Natural killer cell (primary cell): ENCODE data around the gene ELMO1. TPM values are rescaled to one million over a fixed set of nuclear protein-coding genes. Genes with fewer than 3 reads are reported as not detected.
A peak's percentile ranks its signal among the peaks of the same experiment; 100 is the strongest.

ENCODE experiments used
- ATAC-seq, 3 donors: fragments of 150-1000 bp in 2 of 3; fragments of 200-7000 bp in 1 of 3; cut with Tn5 transposase; 1 replicate in 1 of 3; 2 replicates in 2 of 3; pipeline ENCODE4 v1.10.0; 2021; ENCODE audit warnings: mild to moderate bottlenecking in 2 of 3, moderate library complexity in 2 of 3
- DNase-seq, 2 donors: peaks; one replicate each; pipeline versions ENCODE4 v3.0.0 to v3.0.0-alpha.2; 2013 to 2021; ENCODE audit warnings: mixed read lengths in 1 of 2
- H3K27ac ChIP-seq: one replicate; pipeline ENCODE4 v1.5.1; 2013; ENCODE audit warnings: mild to moderate bottlenecking, low read length
- H3K27me3 ChIP-seq: one replicate; pipeline ENCODE4 v1.6.1; 2013; ENCODE audit warnings: low read length; ENCODE audit not compliant: control insufficient read depth, insufficient read depth
- H3K36me3 ChIP-seq: one replicate; pipeline ENCODE4 v1.6.1; 2013; ENCODE audit warnings: low read length; ENCODE audit not compliant: control insufficient read depth, insufficient read depth
- H3K4me1 ChIP-seq: one replicate; pipeline ENCODE4 v1.6.1; 2013; ENCODE audit warnings: low read length; ENCODE audit not compliant: control insufficient read depth, insufficient read depth
- H3K4me3 ChIP-seq: one replicate; pipeline ENCODE4 v1.5.1; 2013; ENCODE audit warnings: low read length
- H3K9me3 ChIP-seq: one replicate; pipeline ENCODE4 v1.6.1; 2013; ENCODE audit warnings: low read length; ENCODE audit not compliant: control insufficient read depth, insufficient read depth
- H3K27ac Mint-ChIP-seq, 2 donors: one replicate each; pipeline ENCODE4 v1.8.0; 2022; ENCODE audit warnings: mild to moderate bottlenecking in 2 of 2, mixed read lengths in 2 of 2, moderate library complexity in 1 of 2
- H3K27me3 Mint-ChIP-seq, 2 donors: one replicate each; pipeline ENCODE4 v1.8.0; 2022; ENCODE audit warnings: low read depth in 2 of 2, mixed read lengths in 2 of 2
- H3K36me3 Mint-ChIP-seq: one replicate; pipeline ENCODE4 v1.8.0; 2022; ENCODE audit warnings: mixed read lengths
- H3K4me1 Mint-ChIP-seq, 2 donors: one replicate each; pipeline ENCODE4 v1.8.0; 2022; ENCODE audit warnings: mixed read lengths in 2 of 2
- H3K4me3 Mint-ChIP-seq: one replicate; pipeline ENCODE4 v1.8.0; 2022; ENCODE audit warnings: mild to moderate bottlenecking, moderate library complexity, mixed read lengths
- H3K9me3 Mint-ChIP-seq, 2 donors: one replicate each; pipeline ENCODE4 v1.8.0; 2022; ENCODE audit warnings: mixed read lengths in 2 of 2
- WGBS: methylation state at CpG from one replicate; pipeline ENCODE4 v1.1.7; 2013; ENCODE audit warnings: missing lambda C conversion rate; ENCODE audit not compliant: insufficient coverage; 5-methylcytosine and 5-hydroxymethylcytosine counted together
- intact Hi-C: fragments of 100-400 bp; cut with micrococcal nuclease; formaldehyde crosslinking; loops from one replicate; pipeline ENCODE4 v1.14.2; 2022
- total RNA-seq, 4 donors: library from RNA; stranded (reverse); fragments of 120-200 nt in 1 of 4; gene quantifications; one replicate each; pipeline versions ENCODE4 v1.2.3 to v1.2.4, GENCODE V29; 2013 to 2022
- TF ChIP-seq, protein P1 (sequence below): fragments of 200-600 bp; IDR thresholded peaks from one replicate; pipeline ENCODE4 v1.8.0; 2022; ENCODE audit warnings: antibody characterized with exemption

The ELMO1 gene
- total RNA-seq, 3 donors from 2014 or later (not counting 1 experiment from before 2014, with no cell fraction given), result 127 to 147 (median 130) TPM

DNA sequence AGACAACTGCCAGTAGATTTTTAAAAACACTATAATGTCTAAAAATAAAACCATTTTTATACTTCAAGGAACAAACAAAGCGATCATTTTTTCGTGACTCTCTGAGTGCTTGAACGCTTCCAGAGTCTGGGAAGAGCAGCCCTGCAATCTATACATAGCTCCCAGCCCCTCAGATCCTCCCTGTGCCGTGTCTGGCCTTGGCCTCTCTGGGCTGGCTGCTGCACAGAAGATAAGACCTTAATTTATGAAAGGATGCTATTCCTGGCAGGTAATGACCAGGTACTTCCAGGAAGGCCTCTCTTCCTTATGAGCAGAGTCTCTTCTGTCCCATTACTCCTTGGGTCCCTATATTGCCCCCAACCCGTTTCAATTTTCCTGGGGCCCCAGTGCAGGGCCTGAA, 523.5 kb downstream of the ELMO1 start:
- DNase-seq, result no peak
- intact Hi-C loops, result no loop called here
- Mint-ChIP-seq H3K4me1 (peaks cover 35 to 53% of the 10 kb centered on the region in 2 donors), H3K27ac (peak overlapping the region in 1 of 2 donors; percentile 70), H3K4me3 (no peak overlapping the region), H3K9me3 (peaks cover 0 to 3% of the 10 kb centered on the region in 2 donors), H3K36me3 (peaks cover 16% of the 10 kb centered on the region), H3K27me3 (no peaks in the 10 kb centered on the region)
- TF ChIP-seq, protein P1, sequence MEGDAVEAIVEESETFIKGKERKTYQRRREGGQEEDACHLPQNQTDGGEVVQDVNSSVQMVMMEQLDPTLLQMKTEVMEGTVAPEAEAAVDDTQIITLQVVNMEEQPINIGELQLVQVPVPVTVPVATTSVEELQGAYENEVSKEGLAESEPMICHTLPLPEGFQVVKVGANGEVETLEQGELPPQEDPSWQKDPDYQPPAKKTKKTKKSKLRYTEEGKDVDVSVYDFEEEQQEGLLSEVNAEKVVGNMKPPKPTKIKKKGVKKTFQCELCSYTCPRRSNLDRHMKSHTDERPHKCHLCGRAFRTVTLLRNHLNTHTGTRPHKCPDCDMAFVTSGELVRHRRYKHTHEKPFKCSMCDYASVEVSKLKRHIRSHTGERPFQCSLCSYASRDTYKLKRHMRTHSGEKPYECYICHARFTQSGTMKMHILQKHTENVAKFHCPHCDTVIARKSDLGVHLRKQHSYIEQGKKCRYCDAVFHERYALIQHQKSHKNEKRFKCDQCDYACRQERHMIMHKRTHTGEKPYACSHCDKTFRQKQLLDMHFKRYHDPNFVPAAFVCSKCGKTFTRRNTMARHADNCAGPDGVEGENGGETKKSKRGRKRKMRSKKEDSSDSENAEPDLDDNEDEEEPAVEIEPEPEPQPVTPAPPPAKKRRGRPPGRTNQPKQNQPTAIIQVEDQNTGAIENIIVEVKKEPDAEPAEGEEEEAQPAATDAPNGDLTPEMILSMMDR, result no peak
- Histone ChIP-seq H3K36me3 (no peaks in the 10 kb centered on the region), H3K9me3 (no peaks in the 10 kb centered on the region), H3K4me3 (no peak overlapping the region), H3K27me3 (no peaks in the 10 kb centered on the region), H3K4me1 (peaks cover 8% of the 10 kb centered on the region), H3K27ac (no peak overlapping the region)
- no peak for ATAC-seq
- WGBS, result 98% methylated on average over 5 of the region's 5 CpGs

DNA sequence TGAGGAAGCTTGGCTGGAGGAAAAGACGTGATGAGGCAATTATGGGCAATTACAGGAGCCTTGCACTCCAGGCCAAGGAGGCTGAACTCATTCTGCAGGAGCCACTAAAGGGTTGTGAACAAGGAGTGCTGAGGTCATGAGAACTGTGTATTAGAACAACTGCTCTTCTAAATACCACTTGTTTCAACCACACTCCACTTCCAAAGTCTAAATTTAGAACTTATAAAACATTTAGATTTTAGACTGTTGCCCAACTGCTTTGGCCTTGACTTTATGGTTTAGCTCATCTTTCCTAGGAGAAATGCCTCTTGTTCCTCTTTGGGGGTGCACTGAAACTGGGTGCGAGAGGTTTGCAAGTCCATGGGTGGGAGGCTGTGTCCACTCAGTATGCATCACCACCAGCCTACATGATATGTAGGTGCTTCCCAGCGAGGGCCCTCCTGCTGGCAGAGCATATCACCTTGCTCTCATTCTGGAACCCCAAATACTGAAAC, 524.7 kb downstream of the ELMO1 start:
- TF ChIP-seq, protein P1, result no peak
- Mint-ChIP-seq H3K27ac (peak overlapping the region; percentile 70 to 73), H3K4me3 (no peak overlapping the region), H3K36me3 (peaks cover 16% of the 10 kb centered on the region), H3K4me1 (peaks cover 47 to 54% of the 10 kb centered on the region in 2 donors), H3K9me3 (peaks cover 0 to 3% of the 10 kb centered on the region in 2 donors), H3K27me3 (no peaks in the 10 kb centered on the region)
- Histone ChIP-seq H3K36me3 (no peaks in the 10 kb centered on the region), H3K4me1 (peaks cover 8% of the 10 kb centered on the region), H3K4me3 (no peak overlapping the region), H3K9me3 (no peaks in the 10 kb centered on the region), H3K27ac (no peak overlapping the region), H3K27me3 (no peaks in the 10 kb centered on the region)
- intact Hi-C loops, result no loop called here
- 81% methylated on average over 3 of the region's 3 CpGs for WGBS
- no peak for DNase-seq
- ATAC-seq, result peak in 2 of 3 donors; percentile 27 to 36

DNA sequence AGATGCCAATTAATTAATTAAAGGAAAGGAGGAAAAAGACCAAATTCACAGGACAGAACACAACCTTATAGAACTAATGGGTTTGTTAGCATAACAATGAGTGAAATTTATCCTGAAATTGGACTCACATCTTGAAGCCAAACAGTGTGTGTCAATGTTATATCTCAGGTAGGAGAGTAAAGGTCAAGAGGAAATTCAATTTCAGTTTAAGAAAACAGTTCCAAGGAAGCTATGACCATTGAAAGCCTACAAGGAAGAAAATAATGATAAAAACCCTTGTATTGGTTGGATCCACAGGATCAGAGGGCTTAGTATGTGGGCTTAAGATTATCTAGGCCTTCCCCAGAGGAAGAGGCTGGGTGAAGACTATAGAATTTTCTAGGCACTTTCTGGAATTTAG, 525.5 kb downstream of the ELMO1 start:
- intact Hi-C loops, result no loop called here
- H3K27ac Mint-ChIP-seq, result no peak overlapping the region
- no peak overlapping the region for H3K4me3 ChIP-seq

More for the DNA sequence above, 525.5 kb downstream of the ELMO1 start:
- no peak for ATAC-seq
- H3K9me3 Mint-ChIP-seq, result peaks cover 0 to 3% of the 10 kb centered on the region in 2 donors
- no peaks in the 10 kb centered on the region for H3K27me3 Mint-ChIP-seq
- H3K27me3 ChIP-seq, result no peaks in the 10 kb centered on the region
- peaks cover 16% of the 10 kb centered on the region for H3K36me3 Mint-ChIP-seq
- no peak overlapping the region for H3K4me3 Mint-ChIP-seq
- peaks cover 42 to 48% of the 10 kb centered on the region in 2 donors for H3K4me1 Mint-ChIP-seq
- TF ChIP-seq, protein P1, result no peak
- no peak for DNase-seq
- H3K36me3 ChIP-seq, result no peaks in the 10 kb centered on the region
- H3K4me1 ChIP-seq, result peaks cover 8% of the 10 kb centered on the region
- no peaks in the 10 kb centered on the region for H3K9me3 ChIP-seq
- no peak overlapping the region for H3K27ac ChIP-seq
